Activated CD8-positive, alpha-beta T cell treated with anti-CD3 and anti-CD28 coated beads for 36 hours (primary cell): Measurements from ENCODE around the gene CUL9. TPM values are rescaled to one million over a fixed set of nuclear protein-coding genes. Genes with fewer than 3 reads are reported as not detected.

Experiments
- ATAC-seq: fragments of 200-7000 bp; cut with Tn5 transposase; one replicate; pipeline ENCODE4 v1.10.0; 2021; ENCODE audit warnings: mild to moderate bottlenecking, moderate library complexity
- CTCF ChIA-PET: fragments of 350-600 bp; sonication (Branson Sonifier 250); formaldehyde crosslinking; loops from one replicate; lab custom pipeline; 2021; ENCODE audit warnings: antibody characterized with exemption; lab: Charles Lee
- POLR2A ChIA-PET: fragments of 350-600 bp; sonication (Branson Sonifier 250); formaldehyde crosslinking; loops from one replicate; lab custom pipeline; 2021; ENCODE audit warnings: antibody characterized with exemption; lab: Charles Lee
- DNase-seq: peaks from one replicate; pipeline ENCODE4 v3.0.0-alpha.2; 2020
- H3K27ac Mint-ChIP-seq: one replicate; pipeline ENCODE4 v1.8.0; 2021; ENCODE audit warnings: mild to moderate bottlenecking, mixed read lengths
- H3K27me3 Mint-ChIP-seq: one replicate; pipeline ENCODE4 v1.8.0; 2021; ENCODE audit warnings: mixed read lengths
- H3K36me3 Mint-ChIP-seq: one replicate; pipeline ENCODE4 v1.8.0; 2021; ENCODE audit warnings: low read depth, mixed read lengths
- H3K4me1 Mint-ChIP-seq: one replicate; pipeline ENCODE4 v1.8.0; 2021; ENCODE audit warnings: low read depth, mixed read lengths
- H3K4me3 Mint-ChIP-seq: one replicate; pipeline ENCODE4 v1.8.0; 2021; ENCODE audit warnings: mild to moderate bottlenecking, moderate library complexity, mixed read lengths
- H3K9me3 Mint-ChIP-seq: one replicate; pipeline ENCODE4 v1.8.0; 2021; ENCODE audit warnings: mixed read lengths
- CTCF ChIP-seq: fragments of 200-600 bp; IDR thresholded peaks from one replicate; pipeline ENCODE4 v1.8.0; 2022; ENCODE audit warnings: antibody characterized with exemption, mild to moderate bottlenecking
- intact Hi-C: fragments of 100-400 bp; cut with micrococcal nuclease; formaldehyde crosslinking; loops from one replicate; pipeline ENCODE4 v1.10.0; 2022
- total RNA-seq, 2 experiments: library from RNA; stranded (reverse); gene quantifications; one replicate each; pipeline ENCODE4 v1.2.3, GENCODE V29; 2021

The CUL9 gene
- total RNA-seq, 2 experiments from 2014 or later = 38.8 to 43.1 TPM

- Mint-ChIP-seq H3K27me3 (no peaks in the 10 kb centered on the region), H3K4me3 (no peak overlapping the region), H3K9me3 (no peaks in the 10 kb centered on the region), H3K27ac (no peak overlapping the region), H3K36me3 (peaks cover 21% of the 10 kb centered on the region), H3K4me1 (no peaks in the 10 kb centered on the region)
- ChIA-PET CTCF (no interaction called here), POLR2A (interaction anchor here (1.3 to 2.3 kb wide), 4 partner anchors 10 to 30 kb away, joined by 3 to 9 read pairs (median 4); partner anchors contain the start of gene DNPH1)
- intact Hi-C loops = no loop called here
- DNase-seq (no peak), ATAC-seq (no peak)
- no peak for TF ChIP-seq CTCF
These were observed 34.2 kb downstream of the CUL9 start for GRCh38 chr6:43216200-43216599.

- Mint-ChIP-seq H3K4me3 (no peak overlapping the region), H3K27ac (no peak overlapping the region), H3K27me3 (no peaks in the 10 kb centered on the region), H3K4me1 (peaks cover 4% of the 10 kb centered on the region), H3K36me3 (peaks cover 25% of the 10 kb centered on the region), H3K9me3 (no peaks in the 10 kb centered on the region)
- DNase-seq (no peak), ATAC-seq (no peak)
- intact Hi-C loops = no loop called here
- ChIA-PET POLR2A (interaction anchor here (1.3 to 1.7 kb wide), 2 partner anchors 11 to 29 kb away, joined by 3 to 4 read pairs; partner anchors contain the start of gene DNPH1), CTCF (no interaction called here)
- no peak for TF ChIP-seq CTCF
These were observed 35.4 kb downstream of the CUL9 start for GRCh38 chr6:43217351-43217750.

- no peak for DNase-seq
- H3K36me3 Mint-ChIP-seq = peaks cover 39% of the 10 kb centered on the region
- H3K27ac Mint-ChIP-seq = no peak overlapping the region
- H3K27me3 Mint-ChIP-seq = no peaks in the 10 kb centered on the region
- no peak for TF ChIP-seq CTCF
- CTCF ChIA-PET = interaction anchor here (1.0 kb wide), 1 partner anchor 17 kb away, joined by 3 read pairs; no protein-coding TSS in a partner anchor
- no peaks in the 10 kb centered on the region for H3K9me3 Mint-ChIP-seq
- POLR2A ChIA-PET = no interaction called here
- no peak for ATAC-seq
- intact Hi-C loops = no loop called here
- H3K4me1 Mint-ChIP-seq = peaks cover 16% of the 10 kb centered on the region
- H3K4me3 Mint-ChIP-seq = no peak overlapping the region
These were observed 37.1 kb downstream of the CUL9 start for GRCh38 chr6:43219119-43219518.

GRCh38 chr6:43219814-43220213 is 37.8 kb downstream of the CUL9 start:
- Mint-ChIP-seq H3K9me3 (no peaks in the 10 kb centered on the region), H3K4me3 (no peak overlapping the region), H3K27ac (no peak overlapping the region), H3K36me3 (peaks cover 44% of the 10 kb centered on the region), H3K27me3 (no peaks in the 10 kb centered on the region), H3K4me1 (peaks cover 21% of the 10 kb centered on the region)
- DNase-seq (no peak), ATAC-seq (no peak)
- intact Hi-C loops = no loop called here
- TF ChIP-seq CTCF = no peak
- CTCF ChIA-PET = interaction anchor here (1.4 to 1.6 kb wide), 2 partner anchors 9 to 178 kb away, joined by 3 to 6 read pairs; partner anchors contain the start of gene DNPH1
- POLR2A ChIA-PET = interaction anchor here (1.0 to 1.5 kb wide), 2 partner anchors 10 to 25 kb away, joined by 4 to 5 read pairs; no protein-coding TSS in a partner anchor

GRCh38 chr6:43220439-43220951 is 38.5 kb downstream of the CUL9 start:
- TF ChIP-seq CTCF = no peak
- DNase-seq (no peak), ATAC-seq (no peak)
- H3K4me3 Mint-ChIP-seq = no peak overlapping the region
- peaks cover 46% of the 10 kb centered on the region for H3K36me3 Mint-ChIP-seq
- peaks cover 25% of the 10 kb centered on the region for H3K4me1 Mint-ChIP-seq
- intact Hi-C loops = no loop called here
- H3K27ac Mint-ChIP-seq = no peak overlapping the region
- POLR2A ChIA-PET = interaction anchor here (0.7 to 1.5 kb wide), 4 partner anchors 9 to 130 kb away, joined by 3 to 5 read pairs (median 4); no protein-coding TSS in a partner anchor
- CTCF ChIA-PET = interaction anchor here (1.4 to 1.6 kb wide), 2 partner anchors 8 to 178 kb away, joined by 3 to 6 read pairs; partner anchors contain the start of gene DNPH1
- H3K27me3 Mint-ChIP-seq = no peaks in the 10 kb centered on the region
- no peaks in the 10 kb centered on the region for H3K9me3 Mint-ChIP-seq
